Measurements from ENCODE around the gene SENP5. TPM values are rescaled to one million over a fixed set of nuclear protein-coding genes. Genes with fewer than 3 reads are reported as not detected.
"Not testable (repeated sequence)": the region's sequence is repeated elsewhere in the genome, so short reads cannot be mapped to it uniquely, and the experiment has no call there.

The SENP5 gene
- total and polyA plus RNA-seq, 5 donors from 2014 or later, result 6.2 to 67.5 (median 7.1) TPM

DNA sequence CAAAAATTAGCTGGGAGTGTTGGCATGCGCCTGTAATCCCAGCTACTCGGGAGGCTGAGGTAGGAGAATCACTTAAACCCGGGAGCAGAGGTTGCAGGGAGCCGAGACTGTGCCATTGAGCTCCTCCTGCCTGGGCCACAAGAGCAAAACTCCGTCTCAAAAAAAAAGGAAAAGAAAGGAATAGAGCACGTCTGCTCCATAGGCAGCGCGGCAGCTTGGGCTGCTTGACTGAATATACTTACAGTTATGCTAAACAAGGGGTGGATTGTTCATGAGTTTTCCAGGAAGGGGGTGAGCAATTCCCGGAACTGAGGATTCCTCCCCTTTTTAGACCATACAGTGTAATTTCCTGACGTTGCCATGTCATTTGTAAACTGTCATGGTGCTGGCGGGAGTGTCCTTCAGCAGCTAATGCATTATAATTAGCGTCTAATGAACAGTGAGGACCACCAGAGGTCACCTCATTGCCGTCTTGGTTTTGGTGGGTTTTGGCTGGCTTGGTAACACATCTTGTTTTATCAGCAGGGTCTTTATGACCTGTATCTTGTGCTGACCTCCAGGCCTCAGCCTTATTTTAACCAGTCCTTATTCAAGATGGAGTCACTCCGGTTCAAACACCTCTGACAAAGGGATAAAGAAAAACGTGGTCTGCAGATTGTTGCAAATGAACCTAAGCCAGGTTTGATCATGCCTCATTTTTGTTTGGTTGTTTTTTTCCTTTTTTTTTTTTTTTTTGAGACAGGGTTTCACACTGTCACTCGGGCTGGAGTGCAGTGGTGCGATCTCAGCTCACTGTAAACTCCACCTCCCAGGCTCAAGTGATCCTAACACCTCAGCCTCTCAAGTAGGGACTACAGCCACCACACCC is 24.9 kb upstream of the SENP5 start:
- no peaks in the 10 kb centered on the region for H3K9me3 Mint-ChIP-seq
- DNase-seq (peak in 1 of 3 donors; percentile 35), ATAC-seq (ENCODE audit: low read depth in 2 of 2) (no peak)
- no peak overlapping the region for H3K4me3 ChIP-seq (ENCODE audit: low read depth, low read length)
- H3K27ac ChIP-seq (ENCODE audit: insufficient read depth, low read length, poor library complexity, severe bottlenecking), result no peak overlapping the region
- H3K27me3 Mint-ChIP-seq, result peaks cover 18% of the 10 kb centered on the region
- no peaks in the 10 kb centered on the region for H3K9me3 ChIP-seq (ENCODE audit: control insufficient read depth in 2 of 2, low read length in 2 of 2)
- no peaks in the 10 kb centered on the region for H3K36me3 ChIP-seq (ENCODE audit: control insufficient read depth, insufficient read depth, low read length)
- no peaks in the 10 kb centered on the region for H3K36me3 Mint-ChIP-seq
- peaks cover 0 to 3% (median under 1%) of the 10 kb centered on the region in 4 donors for H3K4me1 Mint-ChIP-seq
- no peak overlapping the region for H3K27ac Mint-ChIP-seq
- no peaks in the 10 kb centered on the region for H3K4me1 ChIP-seq (ENCODE audit: control insufficient read depth, insufficient read depth, low read length, poor library complexity, severe bottlenecking)
- H3K27me3 ChIP-seq (ENCODE audit: control insufficient read depth, insufficient read depth, low read length), result no peaks in the 10 kb centered on the region
- H3K4me3 Mint-ChIP-seq, result no peak overlapping the region

DNA sequence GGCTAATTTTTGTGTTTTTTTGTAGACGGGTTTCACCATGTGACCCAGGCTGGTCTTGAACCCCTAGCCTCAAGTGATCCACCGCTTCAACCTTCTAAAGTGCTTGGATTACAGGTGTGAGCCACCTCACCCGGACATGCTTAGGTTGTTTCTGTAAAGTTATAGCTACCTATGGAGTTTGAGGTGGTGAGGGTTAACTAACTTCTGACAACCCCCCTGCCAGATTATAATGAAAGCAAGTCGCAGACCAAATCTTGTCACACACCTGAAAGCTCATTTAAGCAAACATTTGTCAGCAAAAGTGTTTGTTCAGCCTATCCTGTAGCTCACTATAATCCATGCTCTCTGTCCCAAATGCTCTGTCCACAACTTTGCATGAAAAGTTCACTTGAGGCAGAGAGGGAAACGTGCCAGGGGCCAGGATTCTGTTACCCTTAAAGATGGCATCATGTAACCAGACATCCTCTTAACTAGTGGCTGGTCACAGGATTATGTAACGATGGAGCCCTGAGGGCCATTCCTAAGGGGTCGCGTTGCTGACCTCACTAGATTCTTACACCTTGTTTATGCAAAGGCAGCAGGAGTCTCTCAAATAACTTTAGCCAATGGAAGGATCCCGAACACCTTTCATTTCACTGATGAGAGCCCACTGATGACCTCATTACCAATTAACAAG is 24.1 kb upstream of the SENP5 start:
- ATAC-seq (ENCODE audit: low read depth in 2 of 2), result no peak
- no peak overlapping the region for H3K27ac ChIP-seq (ENCODE audit: insufficient read depth, low read length, poor library complexity, severe bottlenecking)
- no peak overlapping the region for H3K27ac Mint-ChIP-seq

DNA sequence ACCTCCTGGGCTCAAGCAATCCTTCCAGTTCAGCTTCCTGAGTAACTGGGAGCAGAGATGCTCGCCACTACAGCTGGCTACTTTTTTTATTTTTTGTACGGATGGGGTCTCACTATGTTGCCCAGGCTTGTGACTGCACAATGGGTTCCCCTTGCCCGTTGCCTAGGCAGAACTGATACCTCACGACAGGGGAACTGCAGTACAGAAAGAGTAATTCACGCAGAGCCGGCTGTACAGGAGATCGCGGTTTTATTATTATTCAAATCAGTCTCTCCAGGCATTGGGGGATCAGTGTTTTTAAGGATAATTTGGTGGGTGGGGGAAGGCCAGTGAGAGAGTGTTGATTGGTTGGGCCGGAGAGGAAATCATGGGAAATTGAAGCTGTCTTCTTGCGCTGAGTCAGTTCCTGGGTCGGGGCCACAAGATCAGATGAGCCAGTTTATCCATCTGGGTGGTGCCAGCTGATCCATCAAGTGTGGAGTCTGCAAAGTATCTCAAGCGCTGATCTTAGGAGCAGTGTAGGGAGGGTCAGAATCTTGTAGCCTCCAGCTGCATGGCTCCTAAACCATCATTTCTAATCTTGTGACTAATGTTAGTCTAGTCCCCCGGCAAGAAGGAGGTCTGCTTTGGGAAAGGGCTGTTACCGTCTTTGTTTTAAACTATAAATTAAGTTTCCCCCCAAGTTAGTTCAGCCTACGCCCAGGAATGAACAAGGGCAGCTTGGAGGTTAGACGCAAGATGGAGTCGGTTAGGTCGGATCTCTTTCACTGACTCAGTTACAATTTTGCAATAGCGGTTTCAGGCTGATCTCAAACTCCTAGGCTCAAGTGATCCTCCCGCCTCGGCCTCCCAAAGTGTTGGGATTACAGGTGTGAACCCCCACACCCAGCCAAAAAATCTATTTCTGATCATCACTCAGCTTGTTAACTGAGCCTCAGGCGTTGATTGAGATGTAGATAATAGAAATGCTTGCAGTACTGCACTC is 23.2 kb upstream of the SENP5 start:
- H3K4me1 ChIP-seq (ENCODE audit: control insufficient read depth, insufficient read depth, low read length, poor library complexity, severe bottlenecking); DNase-seq; H3K9me3 ChIP-seq (ENCODE audit: control insufficient read depth in 2 of 2, low read length in 2 of 2); ATAC-seq (ENCODE audit: low read depth in 2 of 2); H3K36me3 ChIP-seq (ENCODE audit: control insufficient read depth, insufficient read depth, low read length); H3K4me3 Mint-ChIP-seq; H3K9me3 Mint-ChIP-seq; H3K36me3 Mint-ChIP-seq; H3K27me3 ChIP-seq (ENCODE audit: control insufficient read depth, insufficient read depth, low read length); H3K4me1 Mint-ChIP-seq; H3K27ac ChIP-seq (ENCODE audit: insufficient read depth, low read length, poor library complexity, severe bottlenecking); H3K27ac Mint-ChIP-seq; H3K4me3 ChIP-seq (ENCODE audit: low read depth, low read length): not testable (repeated sequence)
- peaks cover 21% of the 10 kb centered on the region for H3K27me3 Mint-ChIP-seq

More for the DNA sequence above, 24.1 kb upstream of the SENP5 start:
- Mint-ChIP-seq H3K4me1 (no peaks in the 10 kb centered on the region), H3K36me3 (no peaks in the 10 kb centered on the region), H3K4me3 (no peak overlapping the region), H3K27me3 (peaks cover 18% of the 10 kb centered on the region), H3K9me3 (no peaks in the 10 kb centered on the region)
- Histone ChIP-seq H3K4me3 (ENCODE audit: low read depth, low read length) (no peak overlapping the region), H3K4me1 (ENCODE audit: control insufficient read depth, insufficient read depth, low read length, poor library complexity, severe bottlenecking) (no peaks in the 10 kb centered on the region), H3K9me3 (ENCODE audit: control insufficient read depth in 2 of 2, low read length in 2 of 2) (no peaks in the 10 kb centered on the region), H3K36me3 (ENCODE audit: control insufficient read depth, insufficient read depth, low read length) (no peaks in the 10 kb centered on the region), H3K27me3 (ENCODE audit: control insufficient read depth, insufficient read depth, low read length) (no peaks in the 10 kb centered on the region)
- no peak for DNase-seq

DNA sequence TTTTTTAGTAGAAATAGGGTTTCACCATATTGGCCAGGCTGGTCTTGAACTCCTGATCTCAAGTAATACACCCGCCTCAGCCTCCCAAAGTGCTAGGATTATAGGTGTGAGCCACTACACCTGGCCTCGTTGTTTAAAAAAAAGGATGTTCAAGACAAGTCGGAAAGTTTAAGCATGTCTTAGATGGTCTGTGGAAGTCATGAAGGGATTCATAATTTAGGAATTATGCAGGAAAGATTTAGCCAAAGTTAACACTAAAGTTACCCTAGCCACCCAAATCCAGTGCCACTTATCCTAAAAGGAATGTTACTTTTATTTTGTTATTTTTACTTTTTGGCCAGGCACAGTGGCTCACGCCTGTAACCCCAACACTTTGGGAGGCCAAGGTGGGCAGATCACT is 19.3 kb upstream of the SENP5 start:
- peaks cover 29% of the 10 kb centered on the region for H3K27me3 Mint-ChIP-seq
- H3K4me1 Mint-ChIP-seq; H3K4me1 ChIP-seq (ENCODE audit: control insufficient read depth, insufficient read depth, low read length, poor library complexity, severe bottlenecking); H3K9me3 ChIP-seq (ENCODE audit: control insufficient read depth in 2 of 2, low read length in 2 of 2); H3K27me3 ChIP-seq (ENCODE audit: control insufficient read depth, insufficient read depth, low read length); ATAC-seq (ENCODE audit: low read depth in 2 of 2); H3K36me3 ChIP-seq (ENCODE audit: control insufficient read depth, insufficient read depth, low read length); H3K4me3 Mint-ChIP-seq; DNase-seq; H3K4me3 ChIP-seq (ENCODE audit: low read depth, low read length); H3K36me3 Mint-ChIP-seq; H3K9me3 Mint-ChIP-seq; H3K27ac Mint-ChIP-seq; H3K27ac ChIP-seq (ENCODE audit: insufficient read depth, low read length, poor library complexity, severe bottlenecking): not testable (repeated sequence)

DNA sequence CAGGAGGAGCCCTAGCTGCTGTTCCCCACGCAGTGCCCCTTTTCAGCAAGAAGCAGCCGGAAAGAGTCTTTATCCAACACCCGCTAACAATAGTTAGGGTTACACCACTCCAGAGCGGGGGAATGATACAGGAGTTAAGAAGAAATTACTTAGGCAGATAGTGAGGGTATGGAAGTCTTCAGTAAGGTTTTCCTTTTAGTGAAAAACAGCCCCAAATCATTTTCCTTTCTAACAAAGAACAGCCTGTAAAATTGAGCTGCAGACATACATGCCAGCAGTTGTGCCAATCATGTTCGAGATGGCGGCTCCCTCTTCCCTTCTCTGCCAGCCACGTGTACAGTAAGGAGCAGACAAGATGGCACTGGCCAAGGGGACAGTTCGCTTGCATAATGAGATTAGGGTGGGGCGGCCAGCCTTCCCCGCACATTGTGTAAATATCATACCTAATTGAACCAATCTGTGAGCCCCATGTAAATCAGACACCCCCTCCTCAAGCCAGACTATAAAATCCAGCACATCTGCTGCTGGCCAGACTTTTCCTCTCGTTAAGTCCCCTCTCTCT is 18.5 kb upstream of the SENP5 start:
- Histone ChIP-seq H3K27ac (ENCODE audit: insufficient read depth, low read length, poor library complexity, severe bottlenecking) (no peak overlapping the region), H3K36me3 (ENCODE audit: control insufficient read depth, insufficient read depth, low read length) (no peaks in the 10 kb centered on the region), H3K9me3 (ENCODE audit: control insufficient read depth in 2 of 2, low read length in 2 of 2) (no peaks in the 10 kb centered on the region), H3K4me3 (ENCODE audit: low read depth, low read length) (no peak overlapping the region), H3K27me3 (ENCODE audit: control insufficient read depth, insufficient read depth, low read length) (no peaks in the 10 kb centered on the region), H3K4me1 (ENCODE audit: control insufficient read depth, insufficient read depth, low read length, poor library complexity, severe bottlenecking) (no peaks in the 10 kb centered on the region)
- H3K4me1 Mint-ChIP-seq, result no peaks in the 10 kb centered on the region
- no peak for ATAC-seq (ENCODE audit: low read depth in 2 of 2)
- H3K9me3 Mint-ChIP-seq, result no peaks in the 10 kb centered on the region
- no peak overlapping the region for H3K27ac Mint-ChIP-seq
- DNase-seq, result no peak
- peaks cover 26% of the 10 kb centered on the region for H3K27me3 Mint-ChIP-seq
- no peak overlapping the region for H3K4me3 Mint-ChIP-seq
- no peaks in the 10 kb centered on the region for H3K36me3 Mint-ChIP-seq

DNA sequence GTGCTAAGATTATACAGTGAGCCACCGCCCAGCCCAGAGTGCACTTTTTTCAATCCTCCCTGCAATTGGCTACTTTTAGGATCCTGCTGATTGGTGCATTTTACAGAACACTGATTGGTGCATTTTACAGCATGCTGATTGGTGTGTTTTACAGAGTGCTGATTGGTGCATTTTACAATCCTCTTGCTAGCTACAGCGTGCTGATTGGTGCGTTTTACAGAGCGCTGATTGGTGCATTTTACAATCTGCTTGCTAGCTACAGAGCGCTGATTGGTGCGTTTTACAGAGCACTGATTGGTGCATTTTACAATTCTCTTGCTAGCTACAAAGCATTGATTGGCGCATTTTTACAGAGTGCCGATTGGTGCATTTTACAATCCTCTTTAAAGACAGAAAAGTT is 4.7 kb upstream of the SENP5 start:
- H3K36me3 Mint-ChIP-seq; DNase-seq; H3K4me1 Mint-ChIP-seq; H3K27ac ChIP-seq (ENCODE audit: insufficient read depth, low read length, poor library complexity, severe bottlenecking); H3K9me3 ChIP-seq (ENCODE audit: control insufficient read depth in 2 of 2, low read length in 2 of 2); H3K4me3 ChIP-seq (ENCODE audit: low read depth, low read length); H3K27me3 ChIP-seq (ENCODE audit: control insufficient read depth, insufficient read depth, low read length); ATAC-seq (ENCODE audit: low read depth in 2 of 2); H3K27me3 Mint-ChIP-seq; H3K4me1 ChIP-seq (ENCODE audit: control insufficient read depth, insufficient read depth, low read length, poor library complexity, severe bottlenecking); H3K27ac Mint-ChIP-seq; H3K4me3 Mint-ChIP-seq; H3K9me3 Mint-ChIP-seq; H3K36me3 ChIP-seq (ENCODE audit: control insufficient read depth, insufficient read depth, low read length): not testable (repeated sequence)

DNA sequence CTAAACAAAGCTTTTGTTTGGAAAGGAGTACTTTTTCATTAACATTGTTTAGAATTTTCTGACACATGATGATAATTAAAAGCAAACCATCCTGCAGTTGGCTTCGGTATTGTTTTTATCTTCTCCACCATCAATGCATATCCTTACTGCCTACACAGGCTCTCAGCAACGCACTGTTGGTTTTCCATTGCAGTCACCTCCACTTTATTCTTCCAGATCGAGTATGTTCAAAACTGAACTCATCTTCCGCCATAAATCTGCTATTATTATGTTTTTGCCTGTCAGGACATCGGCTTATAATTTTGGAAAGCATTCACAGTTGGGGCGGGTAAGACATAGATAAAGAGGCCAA is 589 bp upstream of the SENP5 start:
- H3K27me3 ChIP-seq (ENCODE audit: control insufficient read depth, insufficient read depth, low read length), result no peaks in the 10 kb centered on the region
- H3K4me3 Mint-ChIP-seq, result peak overlapping the region; percentile 89 to 99 (median 93)
- H3K4me1 Mint-ChIP-seq, result peaks cover 0 to 31% (median 21%) of the 10 kb centered on the region in 4 donors
- peak overlapping the region; percentile 93 for H3K27ac ChIP-seq (ENCODE audit: insufficient read depth, low read length, poor library complexity, severe bottlenecking)
- H3K4me3 ChIP-seq (ENCODE audit: low read depth, low read length), result peak overlapping the region; percentile 81
- peaks cover 0 to 4% of the 10 kb centered on the region in 2 experiments for H3K9me3 ChIP-seq (ENCODE audit: control insufficient read depth in 2 of 2, low read length in 2 of 2)
- DNase-seq (no peak), ATAC-seq (ENCODE audit: low read depth in 2 of 2) (no peak)
- H3K36me3 Mint-ChIP-seq, result no peaks in the 10 kb centered on the region
- peaks cover 0 to 4% (median 0%) of the 10 kb centered on the region in 7 donors for H3K9me3 Mint-ChIP-seq
- H3K36me3 ChIP-seq (ENCODE audit: control insufficient read depth, insufficient read depth, low read length), result peaks cover 5% of the 10 kb centered on the region
- H3K27me3 Mint-ChIP-seq, result peaks cover 6% of the 10 kb centered on the region
- peaks cover 25% of the 10 kb centered on the region for H3K4me1 ChIP-seq (ENCODE audit: control insufficient read depth, insufficient read depth, low read length, poor library complexity, severe bottlenecking)
- H3K27ac Mint-ChIP-seq, result peak overlapping the region; percentile 90 to 96 (median 93)
